NCI-H345 treated with DMSO at 0.1 percent for 48 hours (cell line): ENCODE data around the gene KCNMB2.
A peak's percentile ranks its signal among the peaks of the same experiment; 100 is the strongest.
"Not testable (repeated sequence)": the region's sequence is repeated elsewhere in the genome, so short reads cannot be mapped to it uniquely, and the experiment has no call there.

Experiments
- DNase-seq: peaks from one replicate; lab custom pipeline; 2025; ENCODE audit not compliant: unreplicated experiment; lab: John Stamatoyannopoulos, UW

Gene KCNMB2

DNA sequence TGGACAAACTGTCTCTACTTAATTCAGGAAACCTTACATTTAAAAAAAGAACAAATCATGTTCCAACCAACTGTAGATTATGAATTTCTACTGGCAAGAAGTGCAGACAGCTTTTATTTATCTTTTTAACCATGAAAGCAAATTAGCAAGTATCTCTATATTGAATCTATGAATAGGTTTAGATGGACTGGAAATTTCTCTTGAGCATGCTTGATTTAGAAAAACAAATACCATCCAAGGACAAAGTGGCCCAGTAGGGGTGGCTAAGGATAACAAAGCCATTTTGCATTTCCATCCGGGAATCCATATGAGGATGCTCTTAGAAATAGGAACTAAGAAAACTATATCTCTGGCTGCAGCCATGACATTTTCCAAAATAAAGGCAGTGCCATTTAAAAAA is 150.6 kb downstream of the KCNMB2 start:
- DNase-seq, result peak; percentile 53

DNA sequence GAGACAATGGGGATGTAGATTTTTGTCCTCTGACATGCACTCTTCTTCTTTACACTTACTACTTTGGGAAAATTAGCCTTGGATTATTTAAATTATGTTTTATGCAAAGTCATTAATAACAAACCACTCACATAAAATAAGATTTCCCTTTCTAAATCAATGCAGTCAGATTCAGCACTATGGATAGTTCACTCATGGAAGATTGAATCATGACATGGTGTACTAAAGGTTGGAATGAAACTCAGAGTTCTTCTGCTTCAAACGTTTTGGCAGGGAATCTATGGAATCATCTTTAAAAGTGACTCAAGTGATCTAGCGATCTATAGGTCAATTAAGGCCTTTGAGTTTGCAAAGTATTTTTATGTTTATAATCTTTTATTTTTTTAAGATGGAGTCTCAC is 154.3 kb downstream of the KCNMB2 start:
- no peak for DNase-seq

DNA sequence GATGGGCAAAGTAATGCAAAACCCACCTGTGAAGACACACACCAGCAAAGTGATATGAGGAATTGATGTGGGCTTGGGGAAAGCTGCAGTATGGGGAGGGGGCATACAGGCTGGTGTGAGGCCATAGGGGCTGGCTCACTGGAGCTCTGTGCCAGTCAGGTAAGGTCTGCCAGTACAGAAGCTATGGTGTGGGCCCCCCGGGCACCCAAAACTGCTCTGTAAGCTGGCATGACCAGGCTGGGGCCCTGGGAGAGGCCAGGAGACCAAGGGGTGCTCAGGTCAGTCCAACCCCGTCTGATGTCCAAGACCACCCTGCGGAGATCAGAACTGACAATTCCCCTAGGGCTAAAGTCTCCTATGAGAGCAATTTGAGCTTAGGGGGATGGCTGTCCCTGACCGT is 163.1 kb downstream of the KCNMB2 start:
- DNase-seq, result no peak

DNA sequence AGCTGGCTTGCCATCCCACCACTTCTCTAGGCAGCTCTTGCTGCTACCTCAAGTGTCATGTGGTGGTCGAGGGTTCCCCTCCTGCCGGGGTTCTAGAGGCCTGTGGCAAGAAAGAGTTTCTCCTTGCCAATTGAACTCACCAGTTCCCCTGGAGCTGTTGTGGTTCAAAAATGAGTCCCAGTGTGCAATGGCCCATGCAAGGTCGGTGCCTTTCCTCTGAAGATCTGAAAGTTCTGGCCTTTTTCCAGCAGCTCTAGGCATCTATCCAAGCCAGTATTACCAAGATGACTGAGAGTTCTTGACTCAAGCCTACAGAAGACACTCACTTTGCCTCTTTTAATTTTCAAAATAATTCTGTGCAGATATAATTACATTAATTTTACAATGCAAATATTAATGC is 163.6 kb downstream of the KCNMB2 start:
- DNase-seq, result no peak

DNA sequence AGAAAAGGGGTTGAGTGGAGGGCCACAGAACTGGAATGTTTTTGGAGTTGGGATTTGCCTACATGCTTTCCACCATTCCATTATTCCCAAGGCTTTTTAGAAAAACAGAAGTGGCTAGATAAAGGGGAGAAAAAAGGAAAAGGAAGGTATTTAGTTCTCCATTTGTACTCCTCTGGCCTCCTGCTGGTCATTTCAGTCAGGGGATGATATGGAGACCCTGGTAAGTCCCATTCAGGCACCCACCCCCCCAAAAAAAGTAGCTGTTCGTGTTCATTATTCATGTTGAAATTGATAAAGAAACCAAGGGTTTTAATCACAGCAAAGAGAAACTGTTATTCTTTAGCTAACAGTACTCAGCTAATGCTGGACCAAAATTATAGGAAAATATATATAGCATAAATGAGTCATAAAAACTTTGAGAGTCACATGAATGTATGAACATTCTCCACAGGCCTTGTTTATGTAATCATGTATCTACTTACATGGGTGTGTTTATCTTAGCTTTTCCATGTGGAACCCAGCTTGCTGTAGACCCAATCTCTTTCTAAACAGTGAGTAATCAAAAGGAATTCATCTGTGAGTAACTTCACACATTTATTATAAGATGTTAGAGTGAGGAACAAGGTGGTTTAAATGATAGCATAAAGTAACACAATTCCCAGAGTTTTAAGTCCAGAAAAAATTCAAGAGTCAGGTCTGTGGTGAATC is 167.2 kb downstream of the KCNMB2 start:
- DNase-seq, result no peak

DNA sequence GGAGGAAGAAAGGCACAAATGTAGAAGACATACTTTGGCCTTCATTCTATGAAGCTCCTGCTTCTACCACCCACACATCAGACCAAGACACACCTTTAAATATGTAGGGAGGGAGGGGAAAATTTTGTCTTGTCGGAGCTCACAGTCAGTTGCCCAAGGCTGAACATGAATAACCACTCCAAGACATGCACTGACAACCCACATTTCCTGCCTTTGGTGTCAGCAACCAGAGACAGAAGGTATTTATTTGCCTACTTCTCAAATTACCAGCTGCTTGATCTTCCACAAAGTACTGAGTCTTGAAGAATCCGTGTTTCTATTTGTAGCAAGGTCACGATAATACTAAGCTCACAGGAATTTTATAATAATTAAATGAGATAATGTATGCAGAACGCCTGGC is 169.7 kb downstream of the KCNMB2 start:
- DNase-seq, result no peak

DNA sequence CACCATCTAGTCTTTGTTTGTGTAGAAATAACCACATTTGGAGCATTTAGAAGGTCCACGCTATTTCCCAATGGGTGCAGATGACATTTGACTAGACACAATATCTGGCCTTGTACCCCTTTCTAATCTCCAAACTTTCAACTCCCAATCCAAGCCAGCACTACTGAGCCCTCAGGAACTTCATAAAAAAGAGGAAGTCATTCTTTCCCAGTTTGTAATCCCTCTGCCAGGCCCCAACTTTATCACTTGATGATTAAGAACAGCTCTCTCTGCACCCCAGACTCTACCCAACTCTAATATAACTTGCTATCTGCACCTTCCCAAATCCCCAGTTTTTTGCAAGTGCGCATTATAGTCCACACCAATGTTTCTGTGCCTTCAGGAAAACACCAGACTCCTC is 170.2 kb downstream of the KCNMB2 start:
- no peak for DNase-seq

DNA sequence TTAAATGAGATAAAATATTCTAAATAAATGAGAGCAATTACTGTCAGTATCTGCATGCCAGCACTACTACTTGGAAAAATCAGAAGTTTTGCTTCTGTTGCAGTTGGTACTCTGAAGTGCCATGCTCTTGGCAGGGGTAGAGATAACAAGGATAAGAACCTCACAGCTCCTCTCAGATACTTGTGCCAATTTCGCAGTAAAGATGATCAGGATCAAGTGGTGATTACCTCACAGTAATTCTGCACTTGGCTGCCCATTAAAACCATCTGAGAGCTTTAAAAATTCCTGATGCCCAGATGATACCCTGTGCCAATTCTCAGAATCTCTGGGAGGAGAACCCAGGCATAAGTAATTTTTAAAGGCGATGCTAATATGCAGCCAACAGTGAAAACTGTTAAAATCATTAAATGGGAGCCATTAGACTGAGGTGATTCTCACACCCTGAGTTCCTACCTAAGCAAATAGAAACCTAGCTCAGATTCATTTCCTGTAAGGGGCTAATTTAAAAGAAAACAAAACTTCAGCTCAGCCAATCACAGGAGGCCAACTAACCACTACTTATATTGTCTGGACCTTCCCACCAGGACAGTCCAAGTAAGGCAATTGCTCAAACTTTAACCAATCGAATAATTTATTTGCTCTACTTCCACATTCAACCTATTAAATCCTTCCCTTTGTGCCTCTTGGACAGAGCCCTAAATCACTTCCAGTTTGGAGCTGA is 171.2 kb downstream of the KCNMB2 start:
- DNase-seq, result no peak

DNA sequence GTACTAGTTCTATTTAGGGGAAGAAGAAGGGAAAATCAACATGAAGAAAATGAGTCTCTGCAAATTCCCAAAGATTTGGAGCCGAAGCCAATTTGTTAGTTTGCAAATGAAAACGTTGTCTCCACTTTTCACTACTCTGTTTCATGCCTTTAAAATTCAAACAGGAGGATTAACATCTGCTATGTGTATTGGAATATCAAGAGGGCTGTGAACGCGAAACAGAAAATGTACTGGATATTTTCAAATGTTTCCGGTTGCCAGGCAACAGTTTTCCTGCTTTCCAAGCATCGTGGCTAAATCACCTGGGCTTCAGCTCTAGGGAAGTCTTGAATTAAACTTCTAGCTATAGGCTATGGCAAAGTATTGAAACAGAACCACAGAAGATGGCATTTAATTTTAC is 172.8 kb downstream of the KCNMB2 start:
- no peak for DNase-seq

DNA sequence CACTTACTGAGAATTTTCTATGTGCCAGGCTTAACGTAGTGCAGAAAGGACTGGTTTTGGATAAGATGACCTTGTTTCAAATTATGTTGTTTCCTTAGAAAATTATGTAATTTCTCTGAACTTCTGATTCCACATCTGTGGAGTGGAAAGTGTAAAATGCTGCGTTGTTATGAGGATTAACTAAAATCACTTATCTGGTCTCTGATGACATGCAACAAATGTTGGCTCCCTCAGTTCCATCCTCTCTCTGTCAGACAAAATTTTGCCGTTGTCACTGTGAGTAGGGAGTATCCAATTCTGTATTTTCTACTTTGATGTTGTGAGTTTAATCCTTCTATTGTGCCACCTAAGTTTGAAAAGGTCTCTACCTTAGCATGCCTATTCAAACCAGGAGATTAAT is 175.5 kb downstream of the KCNMB2 start:
- DNase-seq, result no peak

DNA sequence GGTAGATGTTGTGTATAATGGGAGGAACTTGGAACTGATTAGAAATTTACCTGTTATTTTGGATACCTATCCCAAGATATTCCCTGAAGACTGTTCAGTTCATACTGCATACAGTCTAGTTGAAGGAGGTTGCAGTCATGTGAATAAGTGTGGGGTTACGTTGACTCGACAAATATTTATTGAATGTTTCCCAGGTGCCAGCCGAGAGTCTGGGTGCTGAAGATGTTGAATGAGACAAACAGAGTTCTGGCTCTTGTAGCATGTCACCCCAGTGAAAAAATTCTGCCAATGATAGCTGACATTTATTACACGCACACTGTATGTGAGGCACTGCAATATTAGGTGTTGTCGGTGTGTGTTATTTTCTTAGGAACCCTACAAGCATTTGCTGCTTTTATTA is 176.0 kb downstream of the KCNMB2 start:
- DNase-seq, result no peak

DNA sequence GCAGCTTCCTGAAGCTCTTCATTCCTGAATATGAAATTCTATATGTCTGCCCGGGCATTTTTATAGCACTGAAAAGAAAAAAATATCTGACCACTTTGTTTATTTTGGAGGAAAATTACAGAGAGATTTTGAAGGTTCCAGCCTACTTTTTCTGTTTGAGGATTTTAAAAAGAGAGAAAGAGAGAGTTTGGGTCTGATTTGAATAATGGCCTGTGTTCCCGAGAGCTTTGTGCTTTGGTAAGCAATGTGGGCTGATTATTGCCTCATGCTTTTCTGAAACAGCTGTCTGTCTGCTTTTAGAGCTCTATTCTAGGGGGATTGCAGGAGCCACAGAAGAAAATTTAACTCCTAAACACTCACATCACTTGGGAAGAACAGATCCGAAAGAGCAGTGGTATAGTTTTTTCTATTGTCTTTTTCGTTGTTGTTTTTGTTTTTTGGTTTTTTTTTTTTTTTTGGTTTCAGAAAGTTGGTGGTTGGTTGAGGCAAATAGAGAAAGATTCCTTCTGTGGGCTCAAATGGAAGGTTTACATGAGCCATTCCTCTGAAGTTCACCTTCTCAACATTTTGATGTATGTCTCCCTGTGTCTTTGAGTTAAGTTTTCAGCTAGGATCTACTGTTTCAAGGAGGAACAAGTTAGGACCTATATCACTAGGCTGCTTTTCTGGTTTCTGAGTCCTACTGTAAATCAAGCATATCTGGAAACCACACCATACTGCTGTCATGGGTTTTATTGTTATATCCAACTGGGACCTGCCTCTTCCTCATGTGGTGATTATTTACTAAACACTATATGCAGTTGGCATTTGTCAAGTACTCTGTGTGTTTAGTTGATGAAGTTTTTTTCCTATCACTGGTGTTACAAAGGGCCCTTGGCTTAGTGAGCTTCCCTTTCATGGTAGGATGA is 178.9 kb downstream of the KCNMB2 start:
- DNase-seq, result peak; percentile 18

DNA sequence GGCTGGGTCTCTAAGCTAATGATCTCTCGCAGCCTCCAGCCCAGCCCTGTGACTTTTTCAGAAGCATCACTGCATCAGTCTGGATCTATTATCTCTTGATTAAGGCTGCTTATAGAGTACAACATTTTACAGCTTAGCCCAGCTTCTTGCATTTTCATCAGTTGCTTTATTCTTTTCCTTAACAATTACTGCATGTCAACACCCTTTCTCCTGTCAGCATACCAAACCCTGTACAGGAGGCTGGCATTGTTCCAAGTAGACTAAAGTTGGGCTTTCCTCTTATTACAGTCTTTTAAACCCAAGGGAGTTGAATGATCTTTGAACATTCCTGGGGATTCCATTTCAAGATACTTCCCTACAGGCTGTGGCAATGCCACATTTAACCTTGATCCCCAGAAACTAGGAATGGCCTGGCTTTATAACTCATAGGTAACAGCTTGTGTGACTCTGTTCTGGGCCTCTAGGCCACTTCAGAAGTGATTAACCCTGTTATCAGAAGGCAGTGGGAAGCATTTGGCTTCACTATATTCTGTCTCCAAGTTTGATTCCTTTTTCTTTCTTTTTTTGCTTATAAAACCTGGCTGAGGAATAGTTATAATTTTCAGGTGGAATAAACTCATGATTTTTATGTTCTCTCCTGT is 182.9 kb downstream of the KCNMB2 start:
- DNase-seq, result peak; percentile 8

DNA sequence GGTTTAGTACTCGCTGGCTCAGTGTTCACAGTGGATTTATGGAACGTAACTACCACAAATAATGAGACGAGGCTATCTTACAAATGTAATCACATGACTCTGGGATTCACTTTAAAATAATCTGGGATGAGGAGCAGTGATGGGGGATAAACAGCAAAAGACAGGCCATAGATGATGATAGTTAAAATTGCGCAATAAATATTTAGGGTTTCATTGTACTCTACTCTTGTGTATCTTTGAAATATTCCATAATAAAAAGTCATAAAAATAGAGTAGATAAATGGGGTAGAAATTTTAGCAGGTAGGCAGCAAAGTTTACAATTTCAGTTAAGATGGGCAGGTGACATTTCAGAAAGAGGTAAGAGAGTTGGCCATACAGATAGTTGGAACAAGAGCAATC is 196.6 kb downstream of the KCNMB2 start:
- no peak for DNase-seq

DNA sequence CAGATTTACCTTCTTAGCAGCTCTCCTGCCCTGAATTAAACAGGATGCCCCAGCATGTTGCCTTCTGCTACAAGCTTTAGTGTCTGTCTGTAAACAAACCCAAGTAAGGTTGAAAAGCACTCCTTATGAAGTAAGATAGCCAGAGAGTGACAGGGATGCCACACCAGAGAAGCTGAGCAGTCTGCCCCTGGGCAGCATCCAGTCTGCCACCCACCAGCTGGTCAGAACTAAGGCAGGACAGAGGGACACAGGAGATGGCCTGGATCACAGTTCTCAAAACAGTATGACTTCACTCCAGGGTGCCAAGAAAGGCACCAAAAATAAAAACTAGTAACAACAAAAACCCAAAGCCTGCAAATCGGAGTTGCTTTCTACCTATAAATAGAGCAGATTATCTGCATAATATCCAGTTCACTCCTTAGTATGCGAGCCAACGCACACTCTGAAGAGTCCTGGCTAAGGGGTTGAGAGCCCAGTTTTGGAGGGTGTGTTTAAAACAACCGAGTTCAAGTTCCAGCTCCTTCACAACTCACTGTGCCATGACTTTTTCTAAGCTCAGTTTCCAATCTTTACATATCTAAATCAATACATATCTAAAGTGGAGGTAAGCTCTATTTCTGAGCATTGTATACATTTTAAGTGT is 198.9 kb downstream of the KCNMB2 start:
- DNase-seq, result no peak

DNA sequence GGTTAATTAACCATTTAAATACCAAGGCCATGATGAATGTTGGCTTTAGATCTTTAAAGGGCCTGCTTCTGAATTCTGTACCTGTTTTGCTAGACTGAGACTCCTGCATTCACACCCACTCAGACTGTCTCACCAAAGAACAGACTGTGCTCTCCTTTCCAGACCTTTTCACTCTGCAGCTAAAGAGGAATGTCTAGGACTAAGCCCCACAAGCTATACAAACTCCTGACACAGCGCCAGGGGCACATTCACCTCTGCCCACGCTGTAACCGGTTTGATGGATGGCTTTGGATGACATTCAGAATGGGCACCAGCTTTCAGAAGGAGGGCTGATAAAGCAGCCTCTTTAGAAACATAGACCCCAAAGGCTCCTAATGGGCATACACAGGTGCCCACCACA is 200.1 kb downstream of the KCNMB2 start:
- DNase-seq, result no peak

DNA sequence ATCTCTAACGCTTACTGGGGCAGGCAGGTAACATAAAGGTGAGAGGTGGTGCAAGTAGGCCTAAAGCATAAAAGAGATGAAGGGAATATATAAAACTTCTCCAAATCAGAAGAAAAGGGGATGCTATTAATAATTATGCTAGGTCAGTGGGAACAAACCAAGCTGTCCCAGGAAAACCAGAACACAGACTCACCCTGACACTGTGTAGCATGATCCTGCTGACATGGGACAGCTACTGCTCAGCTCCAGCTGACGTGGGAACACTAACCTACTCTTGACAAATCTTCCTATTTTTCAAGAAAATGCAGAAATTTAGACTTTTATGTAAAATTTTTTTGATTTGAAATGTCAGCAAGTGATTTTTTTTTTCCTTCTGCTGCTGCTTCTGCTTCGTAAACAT is 203.5 kb downstream of the KCNMB2 start:
- no peak for DNase-seq

DNA sequence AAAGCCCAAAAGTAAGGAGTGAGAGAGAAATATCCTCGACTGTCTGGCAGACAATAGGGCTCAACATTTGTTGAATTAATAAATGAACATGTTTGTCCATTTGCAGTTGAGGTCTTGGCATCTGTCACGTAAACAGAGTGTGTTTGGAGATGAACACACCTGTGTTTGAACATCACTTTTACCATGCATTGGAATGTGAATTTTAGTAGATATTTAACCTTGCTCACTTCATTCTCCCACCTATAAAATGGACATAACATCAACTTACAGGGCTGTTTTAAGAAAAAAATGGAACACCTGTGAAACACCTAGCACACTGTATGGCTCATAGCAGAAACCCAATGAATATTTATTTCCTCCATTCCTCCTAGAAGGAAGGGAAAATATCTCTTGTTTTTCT is 204.8 kb downstream of the KCNMB2 start:
- DNase-seq, result no peak

DNA sequence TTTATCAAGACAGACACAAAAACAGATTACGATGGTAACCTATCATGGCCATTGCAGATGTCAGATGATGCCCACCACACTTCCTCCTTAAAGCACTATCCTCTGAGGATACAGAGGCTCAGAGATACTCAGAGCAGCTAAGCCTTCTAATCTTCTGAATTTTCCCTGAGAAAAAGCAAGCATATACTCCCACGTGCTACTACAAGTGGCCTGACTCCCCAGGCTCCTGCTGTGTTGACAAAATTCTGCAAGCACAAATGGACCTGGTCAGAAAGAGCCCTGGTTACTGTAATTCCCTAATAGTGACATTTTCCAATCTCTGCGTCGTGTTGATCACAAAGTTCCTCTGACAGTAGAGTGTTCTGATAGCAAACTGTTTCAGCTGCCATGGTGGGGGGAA is 207.1 kb downstream of the KCNMB2 start:
- no peak for DNase-seq

DNA sequence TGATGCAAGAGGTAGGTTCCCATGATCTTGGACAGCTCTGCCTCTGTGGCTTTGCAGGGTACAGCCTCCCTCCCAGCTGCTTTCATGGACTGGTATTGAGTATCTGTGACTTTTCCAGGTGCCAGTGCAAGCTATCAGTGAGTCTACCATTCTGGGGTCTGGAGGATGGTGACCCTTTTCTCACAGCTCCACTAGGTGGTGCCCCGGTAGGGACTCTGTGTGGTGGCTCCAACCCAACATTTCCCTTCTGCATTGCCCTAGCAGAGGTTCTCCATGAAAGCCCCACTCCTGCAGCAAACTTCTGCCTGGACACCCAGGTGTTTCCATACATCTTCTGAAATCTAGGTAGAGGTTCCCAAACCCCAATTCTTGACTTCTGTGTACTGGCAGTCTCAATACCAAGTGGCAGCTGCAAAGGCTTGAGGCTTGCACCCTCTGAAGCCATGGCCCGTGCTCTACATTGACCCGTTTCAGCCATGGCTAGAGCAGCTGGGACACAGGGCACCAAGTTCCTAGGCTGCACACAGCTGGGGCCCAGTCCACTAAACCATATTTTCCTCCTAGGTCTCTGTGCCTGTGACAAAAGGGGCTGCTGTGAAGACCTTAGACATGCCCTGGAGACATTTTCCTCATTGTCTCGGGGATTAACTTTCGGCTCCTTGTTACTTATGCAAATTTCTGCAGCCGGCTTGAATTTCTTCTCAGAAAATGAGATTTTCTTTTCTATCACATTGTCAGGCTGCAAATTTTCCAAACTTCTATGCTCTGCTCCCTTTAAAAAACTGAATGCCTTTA is 209.8 kb downstream of the KCNMB2 start:
- DNase-seq, result not testable (repeated sequence)
